ENCODE results near the gene TBCD. TPM values are rescaled to one million over a fixed set of nuclear protein-coding genes. Genes with fewer than 3 reads are reported as not detected.
"Not testable (repeated sequence)": the region's sequence is repeated elsewhere in the genome, so short reads cannot be mapped to it uniquely, and the experiment has no call there.

TBCD gene
- total RNA-seq, 3 donors from 2014 or later: 45.4 to 65.9 (median 53.3) TPM

DNA sequence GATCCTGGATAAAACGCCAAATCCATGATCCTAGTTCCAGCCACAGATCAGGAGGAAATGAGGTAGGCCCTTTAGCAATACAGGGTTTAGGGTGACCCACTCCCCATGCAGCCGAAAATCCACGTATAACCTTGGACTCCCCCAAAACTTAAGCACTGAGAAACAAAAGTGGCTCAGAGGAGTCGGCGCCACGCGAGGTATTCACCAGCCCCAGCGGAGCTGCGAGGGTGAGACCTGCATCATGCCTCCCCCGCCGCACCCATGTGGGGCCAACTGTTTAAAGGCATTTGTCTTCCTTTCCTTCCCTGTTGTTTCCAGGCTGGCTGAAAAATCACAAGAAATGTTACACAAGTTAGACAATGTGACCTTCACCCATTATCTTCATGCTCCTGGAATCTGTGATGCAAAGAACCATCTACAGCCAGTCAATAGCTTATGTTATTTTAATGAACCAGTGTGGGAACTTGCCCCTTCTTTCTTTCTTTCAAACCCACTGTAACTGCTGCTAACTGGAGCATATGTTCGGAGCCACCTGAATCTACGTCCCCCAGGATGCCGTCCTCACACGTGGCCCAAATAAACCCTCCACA lies 229.4 kb downstream of the TBCD start:
- Histone ChIP-seq H3K4me1 (peaks cover 0 to 3% of the 10 kb centered on the region in 2 donors), H3K27me3 (no peaks in the 10 kb centered on the region), H3K27ac (no peak overlapping the region), H3K4me3 (no peak overlapping the region), H3K36me3 (no peaks in the 10 kb centered on the region), H3K9me3 (no peaks in the 10 kb centered on the region)
- intact Hi-C loops (cut with DNase I; ENCODE audit: low total_unique reads): no loop called here
- peak; percentile 8 to 49 for DNase-seq (ENCODE audit: low spot score in 2 of 2)
- TF ChIP-seq POLR2A (IDR thresholded peaks at IDR 0.05) (no peak), CTCF (IDR thresholded peaks at IDR 0.05) (no peak), POLR2AphosphoS5 (IDR thresholded peaks at IDR 0.05) (no peak)

- TF ChIP-seq POLR2AphosphoS5 (IDR thresholded peaks at IDR 0.05) (no peak), POLR2A (IDR thresholded peaks at IDR 0.05) (no peak), CTCF (IDR thresholded peaks at IDR 0.05) (no peak)
- Histone ChIP-seq H3K27ac (no peak overlapping the region), H3K27me3 (no peaks in the 10 kb centered on the region), H3K36me3 (no peaks in the 10 kb centered on the region), H3K4me3 (no peak overlapping the region), H3K9me3 (no peaks in the 10 kb centered on the region), H3K4me1 (peaks cover 0 to 3% of the 10 kb centered on the region in 2 donors)
- no peak for DNase-seq (ENCODE audit: low spot score in 2 of 2)
- intact Hi-C loops (cut with DNase I; ENCODE audit: low total_unique reads): no loop called here
These were observed 231.8 kb downstream of the TBCD start for GRCh38 chr17:82983510-82984248.

GRCh38 chr17:82984249-82984617 lies 232.4 kb downstream of the TBCD start:
- intact Hi-C loops (cut with DNase I; ENCODE audit: low total_unique reads); H3K9me3 ChIP-seq; H3K36me3 ChIP-seq; H3K27me3 ChIP-seq; H3K27ac ChIP-seq; H3K4me1 ChIP-seq; H3K4me3 ChIP-seq: not testable (repeated sequence)
- peak in 1 of 2 donors; percentile 8 for DNase-seq (ENCODE audit: low spot score in 2 of 2)

DNA sequence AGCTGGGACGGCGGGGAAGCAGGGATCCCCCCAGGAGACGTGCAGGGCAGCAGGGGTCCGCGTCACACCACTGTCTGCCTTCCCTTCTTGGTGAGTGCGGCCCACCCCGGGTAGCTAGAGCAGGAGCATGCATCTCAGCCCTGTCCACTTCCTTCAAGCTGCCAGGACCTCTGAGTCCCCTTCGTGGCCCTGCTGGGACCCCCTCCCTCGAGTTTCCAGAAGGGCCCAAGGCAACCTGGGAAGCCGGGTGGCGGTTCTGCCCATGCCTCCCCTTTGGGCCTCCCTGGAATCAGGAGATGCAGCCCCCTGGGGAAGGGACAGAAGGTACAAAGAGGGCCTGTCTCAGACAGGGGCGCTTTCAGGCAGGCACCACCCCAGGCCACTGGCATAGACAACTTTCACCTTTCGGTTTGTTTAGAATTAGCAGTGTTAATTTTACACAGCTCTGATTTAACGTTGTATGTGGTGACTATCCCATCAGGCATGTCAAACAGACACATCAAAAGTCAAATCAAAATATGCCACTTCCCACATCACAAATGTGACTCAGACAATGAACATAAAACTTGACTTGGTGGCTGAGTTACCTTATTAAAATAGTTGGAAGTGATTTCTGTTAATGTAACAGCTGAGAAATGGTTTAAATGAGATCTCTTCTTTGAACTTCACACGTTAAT lies 233.0 kb downstream of the TBCD start:
- DNase-seq (ENCODE audit: low spot score in 2 of 2): peak in 1 of 2 donors; percentile 13
- Histone ChIP-seq H3K4me3 (no peak overlapping the region), H3K27ac (peak overlapping the region in 1 of 2 donors; percentile 77), H3K27me3 (no peaks in the 10 kb centered on the region), H3K9me3 (no peaks in the 10 kb centered on the region), H3K36me3 (no peaks in the 10 kb centered on the region), H3K4me1 (peaks cover 0 to 3% of the 10 kb centered on the region in 2 donors)
- TF ChIP-seq POLR2AphosphoS5 (IDR thresholded peaks at IDR 0.05) (no peak), POLR2A (IDR thresholded peaks at IDR 0.05) (no peak), CTCF (IDR thresholded peaks at IDR 0.05) (no peak)
- intact Hi-C loops (cut with DNase I; ENCODE audit: low total_unique reads): no loop called here

DNA sequence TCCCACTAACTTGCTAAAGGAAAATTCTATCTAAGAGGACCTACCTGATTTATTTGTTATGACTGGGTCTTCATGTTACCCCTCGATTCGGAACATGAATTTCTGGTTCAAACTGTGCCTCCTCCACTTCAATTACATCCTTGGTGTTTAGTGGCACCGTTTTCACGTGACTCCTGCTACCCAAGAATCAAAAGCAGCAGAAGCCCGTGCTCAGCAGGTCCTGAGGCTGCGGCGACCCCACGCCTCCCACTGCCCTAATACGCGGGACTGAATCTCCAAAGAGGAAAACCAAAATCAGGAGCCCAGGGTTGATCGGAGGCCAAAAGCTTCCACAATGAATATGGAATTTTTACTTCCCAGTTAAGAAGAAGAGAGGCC lies 233.6 kb downstream of the TBCD start:
- peaks cover 0 to 3% of the 10 kb centered on the region in 2 donors for H3K4me1 ChIP-seq
- H3K36me3 ChIP-seq: no peaks in the 10 kb centered on the region
- H3K27me3 ChIP-seq: no peaks in the 10 kb centered on the region
- intact Hi-C loops (cut with DNase I; ENCODE audit: low total_unique reads): no loop called here
- peak in 1 of 2 donors; percentile 16 for DNase-seq (ENCODE audit: low spot score in 2 of 2)
- H3K9me3 ChIP-seq: no peaks in the 10 kb centered on the region
- H3K4me3 ChIP-seq: no peak overlapping the region
- TF ChIP-seq CTCF (IDR thresholded peaks at IDR 0.05) (no peak), POLR2A (IDR thresholded peaks at IDR 0.05) (no peak), POLR2AphosphoS5 (IDR thresholded peaks at IDR 0.05) (no peak)
- H3K27ac ChIP-seq: peak overlapping the region; percentile 45 to 77

All from breast epithelium (tissue), 4 donors.